GM12864 (cell line): ENCODE measurements around the gene CRYBA4.

Source experiments
- DNase-seq: peaks from one replicate; pipeline ENCODE4 v3.0.0-alpha.2; 2011; ENCODE audit warnings: low read depth
- H3K4me3 ChIP-seq: 2 replicates; pipeline ENCODE4 v1.5.1; 2011; ENCODE audit warnings: mild to moderate bottlenecking, low read depth, low read length, control low read depth
- TF ChIP-seq, protein P1 (sequence below): IDR thresholded peaks from 2 replicates; pipeline ENCODE4 v1.5.1; 2011; ENCODE audit warnings: low read depth, mild to moderate bottlenecking, moderate library complexity, low read length, control low read depth, inconsistent platforms; ENCODE audit errors: missing control alignments

The CRYBA4 gene

DNA sequence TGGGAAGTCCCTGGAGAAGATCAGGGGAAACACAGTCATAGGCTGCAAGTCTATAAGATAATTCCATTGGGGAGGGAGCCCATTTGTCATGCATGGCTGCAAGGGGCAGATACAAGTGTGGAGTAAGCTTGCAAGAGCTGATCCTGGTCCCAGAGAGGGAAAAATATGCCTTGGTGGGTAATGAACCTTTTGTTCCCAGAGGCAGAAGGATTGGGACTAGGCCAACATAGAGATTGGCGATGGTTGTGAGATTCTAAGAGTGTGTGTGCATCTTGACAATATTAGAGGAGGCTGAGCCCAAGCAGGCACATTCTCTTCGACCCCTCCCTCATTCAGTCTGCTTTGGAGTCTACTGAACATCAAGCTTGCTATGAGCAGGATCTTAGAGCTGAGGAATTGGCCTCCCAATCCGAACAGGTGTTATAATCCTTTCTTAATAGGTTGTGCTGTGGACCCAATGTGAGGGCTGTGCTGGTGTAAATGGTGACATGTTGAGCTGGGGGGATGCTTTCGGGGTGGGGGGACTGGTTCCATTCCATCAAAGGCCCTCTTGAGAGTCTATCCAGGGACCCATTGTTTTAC is 54.0 kb downstream of the CRYBA4 start:
- DNase-seq, result no peak
- TF ChIP-seq, protein P1, sequence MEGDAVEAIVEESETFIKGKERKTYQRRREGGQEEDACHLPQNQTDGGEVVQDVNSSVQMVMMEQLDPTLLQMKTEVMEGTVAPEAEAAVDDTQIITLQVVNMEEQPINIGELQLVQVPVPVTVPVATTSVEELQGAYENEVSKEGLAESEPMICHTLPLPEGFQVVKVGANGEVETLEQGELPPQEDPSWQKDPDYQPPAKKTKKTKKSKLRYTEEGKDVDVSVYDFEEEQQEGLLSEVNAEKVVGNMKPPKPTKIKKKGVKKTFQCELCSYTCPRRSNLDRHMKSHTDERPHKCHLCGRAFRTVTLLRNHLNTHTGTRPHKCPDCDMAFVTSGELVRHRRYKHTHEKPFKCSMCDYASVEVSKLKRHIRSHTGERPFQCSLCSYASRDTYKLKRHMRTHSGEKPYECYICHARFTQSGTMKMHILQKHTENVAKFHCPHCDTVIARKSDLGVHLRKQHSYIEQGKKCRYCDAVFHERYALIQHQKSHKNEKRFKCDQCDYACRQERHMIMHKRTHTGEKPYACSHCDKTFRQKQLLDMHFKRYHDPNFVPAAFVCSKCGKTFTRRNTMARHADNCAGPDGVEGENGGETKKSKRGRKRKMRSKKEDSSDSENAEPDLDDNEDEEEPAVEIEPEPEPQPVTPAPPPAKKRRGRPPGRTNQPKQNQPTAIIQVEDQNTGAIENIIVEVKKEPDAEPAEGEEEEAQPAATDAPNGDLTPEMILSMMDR, result no peak
- no peak overlapping the region for H3K4me3 ChIP-seq

DNA sequence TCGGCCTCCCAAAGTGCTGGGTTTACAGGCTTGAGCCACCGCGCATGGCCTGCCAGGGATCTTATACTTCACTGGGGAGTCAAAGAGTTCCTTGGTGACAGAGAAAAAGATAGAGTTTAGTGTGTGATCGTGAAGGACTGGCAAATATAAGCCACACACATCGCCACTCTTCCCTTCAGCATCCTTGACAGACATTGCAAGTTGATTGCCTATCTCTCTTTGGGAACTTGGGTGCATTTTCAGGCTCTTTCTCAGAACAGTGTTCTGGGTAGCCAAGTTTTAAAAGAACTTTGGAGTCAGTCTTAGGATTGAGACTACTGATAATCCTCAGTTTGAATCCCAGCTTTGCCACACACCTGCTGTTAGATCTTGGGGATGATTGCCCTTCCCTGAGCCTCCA is 55.5 kb downstream of the CRYBA4 start:
- no peak for DNase-seq
- TF ChIP-seq, protein P1, result no peak
- H3K4me3 ChIP-seq, result no peak overlapping the region

DNA sequence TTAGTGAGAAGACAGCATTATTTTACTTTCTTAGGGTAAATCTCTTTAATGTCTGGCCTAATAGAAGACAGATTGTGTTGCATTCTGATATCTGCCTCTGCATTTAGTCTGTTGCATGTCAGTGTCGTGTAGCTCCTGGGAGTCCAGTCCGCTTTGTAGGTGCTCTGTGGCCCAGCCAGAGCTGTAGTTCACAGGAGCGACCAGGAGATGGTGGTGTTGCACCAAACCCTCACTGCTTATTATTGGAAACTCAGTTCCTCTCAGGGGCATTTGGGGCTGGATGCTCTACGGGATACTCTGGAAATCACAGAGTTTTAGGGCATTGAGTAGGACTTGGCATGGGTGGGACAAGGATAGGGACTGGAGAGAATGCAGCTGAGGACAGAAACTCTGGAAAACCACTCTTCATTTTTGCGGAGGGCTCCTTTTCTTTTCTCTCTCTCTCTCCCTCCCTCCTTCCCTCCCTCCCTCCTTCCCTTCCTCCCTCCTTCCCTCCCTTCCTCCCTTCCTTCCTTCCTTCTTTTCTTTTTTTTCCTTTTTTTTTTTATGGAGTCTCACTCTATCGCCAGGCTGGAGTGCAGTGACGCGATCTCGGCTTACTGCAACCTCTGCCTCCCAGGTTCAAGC is 57.4 kb downstream of the CRYBA4 start:
- TF ChIP-seq, protein P1, result peak; percentile 97
- no peak overlapping the region for H3K4me3 ChIP-seq
- DNase-seq, result no peak
